H1 (cell line): Measurements from ENCODE around the gene WIPF3. TPM values are rescaled to one million over a fixed set of nuclear protein-coding genes. Genes with fewer than 3 reads are reported as not detected.

Source experiments
- CTCF ChIA-PET: fragments of 300-600 bp; sonication (Branson Sonifier 250); formaldehyde crosslinking; loops from one replicate; lab custom pipeline; 2021; ENCODE audit not compliant: partially characterized antibody; lab: Charles Lee
- POLR2A ChIA-PET: fragments of 300-600 bp; sonication (Branson Sonifier 250); formaldehyde crosslinking; loops from one replicate; lab custom pipeline; 2021; ENCODE audit warnings: inconsistent platforms; ENCODE audit not compliant: partially characterized antibody; lab: Charles Lee
- DNase-seq, 2 experiments: peaks; one replicate each; pipeline versions ENCODE4 v3.0.0 to v3.0.0-alpha.2; 2010 to 2022; ENCODE audit warnings: low spot score in 2 of 2, low read depth in 1 of 2, mixed read lengths in 1 of 2
- FAIRE-seq: peaks from 2 replicates; lab custom pipeline; 2011; peaks lifted over from hg19 to GRCh38; lab: Jason Lieb, UNC
- H2AFZ ChIP-seq: 2 replicates; pipeline ENCODE4 v1.8.1; 2012; ENCODE audit warnings: low read length, inconsistent platforms
- H2AK5ac ChIP-seq: 2 replicates; pipeline ENCODE4 v1.6.1; 2013; ENCODE audit warnings: low read depth, low read length
- H2BK120ac ChIP-seq: replicated peaks from 2 replicates; pipeline ENCODE3; 2013; ENCODE audit warnings: low read depth, low read length, inconsistent platforms
- H2BK12ac ChIP-seq: 2 replicates; pipeline ENCODE4 v1.6.1; 2013; ENCODE audit warnings: low read depth, low read length
- H2BK15ac ChIP-seq: 2 replicates; pipeline ENCODE4 v1.6.1; 2013; ENCODE audit warnings: low read length
- H2BK20ac ChIP-seq: 2 replicates; pipeline ENCODE4 v1.6.1; 2013; ENCODE audit warnings: low read length
- H2BK5ac ChIP-seq: 2 replicates; pipeline ENCODE4 v1.6.1; 2013; ENCODE audit warnings: low read depth, low read length
- H3K14ac ChIP-seq: 2 replicates; pipeline ENCODE4 v1.6.1; 2013; ENCODE audit warnings: inconsistent platforms; ENCODE audit not compliant: insufficient read length
- H3K18ac ChIP-seq: 2 replicates; pipeline ENCODE4 v1.6.1; 2013; ENCODE audit warnings: low read length; ENCODE audit errors: extremely low read depth
- H3K23ac ChIP-seq: 2 replicates; pipeline ENCODE4 v1.6.1; 2013; ENCODE audit warnings: inconsistent platforms; ENCODE audit not compliant: insufficient read length
- H3K23me2 ChIP-seq: 2 replicates; pipeline ENCODE4 v1.6.1; 2013; ENCODE audit warnings: low read depth, low read length
- H3K27ac ChIP-seq: 2 replicates; pipeline ENCODE4 v1.6.1; 2011; ENCODE audit warnings: low read depth, low read length, inconsistent platforms
- H3K27me3 ChIP-seq, 4 experiments: replicated peaks in 1 of 4; 1 replicate in 1 of 4; 2 replicates in 3 of 4; pipeline versions ENCODE4 v1.6.1 to v1.8.1; 2011 to 2013; ENCODE audit warnings: low read length in 3 of 4, mild to moderate bottlenecking in 3 of 4, inconsistent platforms in 2 of 4, mixed read lengths in 2 of 4, moderate library complexity in 1 of 4; ENCODE audit not compliant: control insufficient read depth in 3 of 4, insufficient read depth in 3 of 4; ENCODE audit errors: extremely low read depth in 1 of 4
- H3K36me3 ChIP-seq, 4 experiments: 2 replicates each; pipeline versions ENCODE4 v1.6.1 to v1.8.1; 2011 to 2013; ENCODE audit warnings: mild to moderate bottlenecking in 4 of 4, low read length in 3 of 4, moderate library complexity in 2 of 4, control low read depth in 1 of 4, inconsistent platforms in 1 of 4; ENCODE audit not compliant: insufficient read depth in 4 of 4, control insufficient read depth in 2 of 4
- H3K4ac ChIP-seq: replicated peaks from 2 replicates; pipeline ENCODE3; 2013; ENCODE audit warnings: low read length, low read depth, mixed read lengths, inconsistent platforms; ENCODE audit not compliant: insufficient read length
- H3K4me1 ChIP-seq, 4 experiments: replicated peaks in 1 of 4; 1 replicate in 1 of 4; 2 replicates in 3 of 4; pipeline versions ENCODE4 v1.6.1 to v1.8.1; 2011 to 2013; ENCODE audit warnings: low read length in 3 of 4, inconsistent platforms in 2 of 4, mixed read lengths in 1 of 4; ENCODE audit not compliant: insufficient read depth in 4 of 4, control insufficient read depth in 3 of 4
- H3K4me2 ChIP-seq, 2 experiments: 2 replicates each; pipeline versions ENCODE4 v1.6.1 to v1.8.1; 2011 to 2013; ENCODE audit warnings: low read depth in 2 of 2, low read length in 2 of 2, control low read depth in 1 of 2, inconsistent platforms in 1 of 2, mild to moderate bottlenecking in 1 of 2; ENCODE audit not compliant: insufficient read depth in 1 of 2
- H3K4me3 ChIP-seq, 4 experiments: fragments of 200-600, 300-600 bp in 1 of 4; sonication (generic), shearing (Covaris generic), sonication (Bioruptor Twin) in 1 of 4; 2 replicates each; pipeline versions ENCODE4 v1.5.1 to v1.8.1; 2011 to 2016; ENCODE audit warnings: low read length in 4 of 4, low read depth in 3 of 4, control low read depth in 2 of 4, inconsistent platforms in 2 of 4, mild to moderate bottlenecking in 2 of 4, mixed read lengths in 1 of 4, moderate library complexity in 1 of 4; ENCODE audit not compliant: insufficient read depth in 2 of 4; ENCODE audit errors: extremely low read depth in 1 of 4
- H3K56ac ChIP-seq: replicated peaks from 2 replicates; pipeline ENCODE3; 2013; ENCODE audit warnings: low read depth, mild to moderate bottlenecking, mixed read lengths, low read length, inconsistent platforms; ENCODE audit not compliant: insufficient read length
- H3K79me1 ChIP-seq: 2 replicates; pipeline ENCODE4 v1.6.1; 2013; ENCODE audit warnings: low read depth, low read length, control low read depth
- H3K79me2 ChIP-seq, 2 experiments: 2 replicates each; pipeline versions ENCODE4 v1.6.1 to v1.8.1; 2012 to 2013; ENCODE audit warnings: low read length in 2 of 2, mild to moderate bottlenecking in 2 of 2, inconsistent platforms in 1 of 2; ENCODE audit not compliant: insufficient read depth in 2 of 2, control insufficient read depth in 1 of 2
- H3K9ac ChIP-seq, 4 experiments: replicated peaks in 1 of 4; 1 replicate in 1 of 4; 2 replicates in 3 of 4; pipeline versions ENCODE4 v1.6.1 to v1.8.1; 2011 to 2013; ENCODE audit warnings: low read depth in 3 of 4, low read length in 3 of 4, control low read depth in 2 of 4, mild to moderate bottlenecking in 2 of 4, moderate library complexity in 2 of 4, inconsistent platforms in 1 of 4; ENCODE audit errors: extremely low read depth in 1 of 4
- H3K9me3 ChIP-seq, 2 experiments: 2 replicates each; pipeline versions ENCODE4 v1.6.1 to v1.8.1; 2012 to 2013; ENCODE audit warnings: mild to moderate bottlenecking in 2 of 2, moderate library complexity in 2 of 2, control low read depth in 1 of 2, inconsistent platforms in 1 of 2, low read depth in 1 of 2, low read length in 1 of 2, mixed read lengths in 1 of 2; ENCODE audit not compliant: insufficient read depth in 2 of 2
- H4K20me1 ChIP-seq, 2 experiments: replicated peaks in 1 of 2; 2 replicates each; pipeline versions ENCODE3 to v1.8.1; 2011 to 2013; ENCODE audit warnings: inconsistent platforms in 2 of 2, low read length in 2 of 2, mild to moderate bottlenecking in 1 of 2; ENCODE audit not compliant: insufficient read depth in 2 of 2, control insufficient read depth in 1 of 2
- H4K5ac ChIP-seq: 2 replicates; pipeline ENCODE4 v1.6.1; 2013; ENCODE audit warnings: low read length, low read depth, mixed read lengths, inconsistent platforms; ENCODE audit not compliant: insufficient read length
- H4K8ac ChIP-seq: 2 replicates; pipeline ENCODE4 v1.8.0; 2013; ENCODE audit warnings: mild to moderate bottlenecking, moderate library complexity, low read length, inconsistent platforms; ENCODE audit not compliant: insufficient read depth; ENCODE audit errors: extremely low read depth
- H4K91ac ChIP-seq: replicated peaks from 2 replicates; pipeline ENCODE3; 2013; ENCODE audit warnings: low read length, mixed read lengths, inconsistent platforms; ENCODE audit not compliant: insufficient read length
- BCL11A ChIP-seq, 2 experiments: IDR thresholded peaks; one replicate each; pipeline ENCODE4 v1.6.1; 2011; ENCODE audit warnings: low read depth in 2 of 2, low read length in 2 of 2, mild to moderate bottlenecking in 2 of 2
- CBX8 ChIP-seq: fragments of 300-800, 300-1000 bp; sonication (generic); IDR thresholded peaks from 2 replicates; pipeline ENCODE4 v1.7.1; 2016; ENCODE audit warnings: low read depth, low read length, borderline replicate concordance
- EP300 ChIP-seq, 2 experiments: IDR thresholded peaks; 1 replicate in 1 of 2; 2 replicates in 1 of 2; pipeline ENCODE4 v1.6.1; 2011 to 2012; ENCODE audit warnings: low read depth in 2 of 2, low read length in 2 of 2, mild to moderate bottlenecking in 2 of 2, borderline replicate concordance in 1 of 2, inconsistent platforms in 1 of 2, moderate library complexity in 1 of 2
- EZH2 ChIP-seq: fragments of 200-600 bp; sonication (generic); IDR thresholded peaks from 2 replicates; pipeline ENCODE4 v1.7.1; 2012; ENCODE audit warnings: low read depth, mild to moderate bottlenecking, moderate library complexity, low read length, inconsistent platforms; ENCODE audit not compliant: severe bottlenecking
- SIX5 ChIP-seq: IDR thresholded peaks from 2 replicates; pipeline ENCODE4 v1.6.1; 2011; ENCODE audit warnings: mild to moderate bottlenecking, low read depth, low read length
- YY1 ChIP-seq: IDR thresholded peaks from 2 replicates; pipeline ENCODE4 v1.6.1; 2011; ENCODE audit warnings: low read depth, mild to moderate bottlenecking, low read length
- WGBS, 2 experiments: shearing (Covaris generic) in 1 of 2; methylation state at CpG; one replicate each; pipeline versions ENCODE4 v1.1.6 to v1.1.7; 2013 to 2015; ENCODE audit warnings: low lambda C conversion rate in 2 of 2, mixed read lengths in 2 of 2, inconsistent platforms in 1 of 2, low coverage in 1 of 2, missing lambda C conversion rate in 1 of 2; ENCODE audit not compliant: insufficient replicate concordance in 2 of 2, insufficient coverage in 1 of 2, insufficient read length in 1 of 2; ENCODE audit errors: extremely low coverage in 1 of 2, missing lambda C conversion rate in 1 of 2; 5-methylcytosine and 5-hydroxymethylcytosine counted together
- polyA plus RNA-seq, 7 experiments: library from polyadenylated mRNA; depleted of rRNA in 3 of 7; stranded (reverse) in 5 of 7; unstranded in 2 of 7; fragments of >200 nt in 5 of 7; fragments of 200-250 nt in 2 of 7; gene quantifications; 1 replicate in 5 of 7; 2 replicates in 1 of 7; 4 replicates in 1 of 7; pipeline versions ENCODE4 v1.2.1 to v1.2.3, GENCODE V29; 2011 to 2013; ENCODE audit warnings: missing spikeins in 2 of 7, mixed read lengths in 2 of 7
- total RNA-seq: library from RNA; stranded (reverse); fragmentation: NEBNext Ultra II Directional; extraction: Animal tissue kit (Norgen Biotek cat#: 25700); gene quantifications from 2 replicates; pipeline ENCODE4 v1.2.1, GENCODE V29; 2021

Gene WIPF3
- total and polyA plus RNA-seq, 2 of the 8 experiments (the other 6 are each of a cell fraction or from before 2014, with no cell fraction given): 5.0 to 12.1 TPM

DNA sequence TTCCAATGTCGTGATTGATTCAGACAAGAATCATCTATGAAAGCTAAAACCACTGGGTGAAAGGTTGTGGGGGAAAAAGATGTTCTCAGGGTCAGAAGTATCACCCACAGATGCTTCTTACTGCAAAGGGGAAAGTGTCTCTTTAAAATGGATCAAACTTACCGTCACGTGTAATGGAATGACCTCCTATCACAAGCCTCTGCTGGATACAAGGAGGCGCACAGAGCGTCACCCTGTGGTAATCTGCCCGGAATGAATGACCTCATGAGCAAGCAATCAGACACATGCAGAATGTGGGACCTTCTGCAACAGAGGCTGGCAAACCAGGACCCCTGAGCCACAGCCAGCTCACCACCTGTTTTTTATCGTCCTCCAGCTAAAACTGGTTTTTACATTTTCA is 33.0 kb downstream of the WIPF3 start:
- Histone ChIP-seq H3K79me1 (no peaks in the 10 kb centered on the region), H4K5ac (no peak overlapping the region), H3K18ac (no peak overlapping the region), H3K14ac (no peak overlapping the region), H4K91ac (no peak overlapping the region), H3K4me1 (peaks cover 0 to 3% (median 0%) of the 10 kb centered on the region in 4 experiments; a peak in 3 of 7 replicates), H3K4me3 (no peak overlapping the region), H2BK15ac (no peak overlapping the region), H3K23me2 (no peaks in the 10 kb centered on the region), H3K79me2 (no peaks in the 10 kb centered on the region), H2AFZ (no peak overlapping the region), H3K4ac (no peak overlapping the region), H4K20me1 (peaks cover 0 to 2% of the 10 kb centered on the region in 2 experiments), H3K56ac (no peak overlapping the region), H3K27ac (no peak overlapping the region), H3K9ac (no peak overlapping the region), H3K23ac (no peak overlapping the region), H3K4me2 (no peak overlapping the region), H2BK12ac (no peak overlapping the region), H3K9me3 (no peaks in the 10 kb centered on the region), H3K36me3 (no peaks in the 10 kb centered on the region), H2AK5ac (no peak overlapping the region), H3K27me3 (no peaks in the 10 kb centered on the region), H2BK20ac (no peak overlapping the region), H4K8ac (no peak overlapping the region), H2BK5ac (no peak overlapping the region), H2BK120ac (no peak overlapping the region)
- CTCF ChIA-PET: no interaction called here
- 89% methylated on average over 7 of the region's 7 CpGs; no CpG with 5 or more reads in 1 of the 2 experiments for WGBS, 2 experiments
- POLR2A ChIA-PET: no interaction called here
- DNase-seq: no peak
- TF ChIP-seq EZH2: no peak
- TF ChIP-seq SIX5: no peak
- TF ChIP-seq EP300 (IDR thresholded peaks at IDR 0.05; ENCODE audit: borderline replicate concordance in 1 of 2, low read depth in 2 of 2, low read length in 2 of 2): no peak
- no peak for TF ChIP-seq BCL11A (IDR thresholded peaks at IDR 0.05; ENCODE audit: low read depth in 2 of 2, low read length in 2 of 2)
- TF ChIP-seq YY1: no peak
- TF ChIP-seq CBX8: no peak
- FAIRE-seq: no peak
